ENCODE measurements around the gene PEX7.
A peak's percentile ranks its signal among the peaks of the same experiment; 100 is the strongest.
"Not testable (repeated sequence)": the region's sequence is repeated elsewhere in the genome, so short reads cannot be mapped to it uniquely, and the experiment has no call there.

Gene PEX7

DNA sequence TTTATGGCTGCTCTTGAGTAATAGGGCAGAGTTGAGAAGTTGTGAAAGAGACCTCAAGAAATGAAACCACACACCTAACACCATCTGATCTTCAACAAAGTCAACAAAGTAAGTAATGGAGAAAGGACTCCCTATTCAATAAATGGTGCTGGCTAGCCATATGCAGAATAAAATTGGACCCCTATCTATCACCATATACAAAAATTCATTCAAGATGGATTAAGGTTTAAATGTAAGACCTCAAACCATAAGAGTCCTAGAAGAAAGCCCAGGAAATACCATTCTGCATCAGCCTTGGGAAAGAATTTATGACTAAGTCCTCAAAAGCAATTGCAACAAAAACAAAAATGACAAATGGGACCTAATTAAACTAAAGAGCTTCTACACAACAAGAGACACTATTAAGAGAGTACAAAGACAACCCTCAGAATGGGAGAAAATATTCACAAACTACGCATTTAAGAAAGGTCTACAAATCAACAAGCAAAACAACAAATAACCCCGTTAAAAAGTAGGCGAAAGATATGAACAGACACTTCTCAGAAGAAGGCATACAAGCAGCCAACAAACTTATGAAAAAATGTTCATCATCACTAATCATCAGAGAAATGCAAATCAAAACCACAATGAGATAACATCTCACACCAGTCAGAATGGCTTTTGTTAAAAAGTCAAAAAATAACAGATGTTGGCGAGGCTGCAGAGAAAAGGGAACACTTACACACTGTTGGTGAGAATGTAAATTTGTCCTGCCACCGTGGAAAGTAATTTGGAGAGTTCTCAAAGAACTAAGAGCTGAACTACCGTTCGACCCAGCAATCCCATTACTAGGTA lies 34.1 kb upstream of the PEX7 start:
- in situ Hi-C loops (cut with HindIII; ENCODE audit: low pct_ligation_motif_present, low pct_unique_long_range_greater_than_20kb, low sequenced_read_pairs) = no loop called here
- DNase-seq = no peak

DNA sequence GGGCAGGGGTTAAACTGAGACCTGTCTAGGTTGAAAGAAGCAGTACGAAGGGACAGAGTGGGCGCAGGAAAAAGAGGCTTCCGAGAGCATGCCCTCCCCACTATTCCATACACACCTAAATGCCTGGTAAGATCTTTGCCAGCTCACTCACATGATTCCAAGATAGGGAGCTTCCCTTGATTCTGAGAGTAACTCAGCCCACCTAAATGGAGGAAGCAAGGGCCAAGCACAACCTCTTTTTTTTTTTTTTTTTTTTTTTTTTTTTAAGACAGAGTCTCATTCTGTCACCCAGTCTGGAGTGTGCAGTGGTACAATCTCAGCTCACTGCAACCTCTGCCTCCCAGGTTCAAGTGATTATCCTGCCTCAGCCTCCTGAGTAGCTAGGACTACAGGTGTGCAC lies 33.0 kb upstream of the PEX7 start:
- DNase-seq; in situ Hi-C loops (cut with HindIII; ENCODE audit: low pct_ligation_motif_present, low pct_unique_long_range_greater_than_20kb, low sequenced_read_pairs): not testable (repeated sequence)

- in situ Hi-C loops (cut with HindIII; ENCODE audit: low pct_ligation_motif_present, low pct_unique_long_range_greater_than_20kb, low sequenced_read_pairs) = no loop called here
Measured at GRCh38 chr6:136790411-136791295, 31.7 kb upstream of the PEX7 start.

GRCh38 chr6:136791296-136792094 lies 30.9 kb upstream of the PEX7 start:
- DNase-seq = peak; percentile 41
- in situ Hi-C loops (cut with HindIII; ENCODE audit: low pct_ligation_motif_present, low pct_unique_long_range_greater_than_20kb, low sequenced_read_pairs) = no loop called here

More at GRCh38 chr6:136790411-136791295, 31.7 kb upstream of the PEX7 start:
- no peak for DNase-seq

DNA sequence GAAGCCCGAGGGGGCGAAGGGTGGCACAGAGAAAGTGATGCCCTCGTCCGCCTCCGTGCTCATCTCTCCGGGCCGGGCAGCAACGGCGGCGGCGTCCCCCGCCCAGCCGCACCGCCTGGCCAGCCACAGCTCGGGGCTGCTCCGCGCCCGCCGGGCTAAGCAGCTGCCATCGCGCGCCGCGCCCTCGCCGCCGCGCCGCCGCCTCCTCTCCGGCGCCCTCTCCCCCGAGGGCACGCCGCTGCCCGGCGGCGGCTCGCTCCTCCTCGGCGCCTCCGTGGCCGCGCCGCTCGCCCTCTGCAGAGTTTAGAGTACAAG lies 30.3 kb upstream of the PEX7 start:
- in situ Hi-C loops (cut with HindIII; ENCODE audit: low pct_ligation_motif_present, low pct_unique_long_range_greater_than_20kb, low sequenced_read_pairs) = no loop called here
- no peak for DNase-seq

GRCh38 chr6:136792410-136793262 lies 29.8 kb upstream of the PEX7 start, which contains the start of gene MAP3K5:
TSS of gene MAP3K5 (minus strand) at chr6:136792477. CDS start at chr6:136792157, 320 bp downstream.
- in situ Hi-C loops (cut with HindIII; ENCODE audit: low pct_ligation_motif_present, low pct_unique_long_range_greater_than_20kb, low sequenced_read_pairs) = no loop called here
- peak; percentile 88 for DNase-seq

DNA sequence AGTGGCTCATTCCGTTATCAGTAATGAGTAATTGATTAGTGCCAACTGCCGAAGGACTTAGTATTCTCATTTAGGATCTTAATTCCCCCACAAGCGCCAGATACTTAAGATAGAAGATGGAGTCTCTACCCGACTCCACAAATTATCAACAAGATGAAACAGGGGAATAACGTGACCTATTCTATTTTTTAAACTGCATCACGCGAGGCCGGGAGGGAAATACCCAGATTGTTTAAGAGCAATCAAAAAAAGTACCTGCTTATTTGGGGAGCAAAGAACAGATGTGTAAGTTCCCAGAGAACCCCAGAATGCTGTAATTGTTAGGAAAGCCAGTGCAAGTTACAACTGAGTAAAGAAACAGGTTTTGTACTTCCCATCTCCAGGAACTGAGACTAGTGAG lies 29.0 kb upstream of the PEX7 start:
- in situ Hi-C loops (cut with HindIII; ENCODE audit: low pct_ligation_motif_present, low pct_unique_long_range_greater_than_20kb, low sequenced_read_pairs) = no loop called here
- DNase-seq = no peak

- no peak for DNase-seq
- in situ Hi-C loops (cut with HindIII; ENCODE audit: low pct_ligation_motif_present, low pct_unique_long_range_greater_than_20kb, low sequenced_read_pairs) = no loop called here
Measured at GRCh38 chr6:136795386-136795785, 27.0 kb upstream of the PEX7 start.

DNA sequence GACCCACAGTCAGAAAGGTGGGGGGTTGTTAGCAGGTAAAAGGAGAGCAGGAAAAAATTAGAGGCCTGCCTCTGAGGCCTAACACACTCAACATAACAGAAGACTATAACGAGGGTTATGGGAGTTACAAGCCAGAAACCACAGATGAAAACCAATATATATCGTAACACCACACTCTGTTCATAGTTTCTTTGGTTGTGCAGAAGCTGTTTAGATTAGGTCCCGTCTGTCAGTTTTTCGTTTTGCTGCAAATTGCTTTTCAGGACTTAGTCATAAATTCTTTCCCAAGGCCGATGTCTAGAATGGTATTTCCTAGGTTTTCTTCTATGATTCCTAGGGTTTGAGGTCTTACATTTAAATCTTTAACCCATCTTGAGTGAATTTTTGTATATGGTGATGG lies 26.4 kb upstream of the PEX7 start:
- DNase-seq = no peak
- in situ Hi-C loops (cut with HindIII; ENCODE audit: low pct_ligation_motif_present, low pct_unique_long_range_greater_than_20kb, low sequenced_read_pairs) = no loop called here

DNA sequence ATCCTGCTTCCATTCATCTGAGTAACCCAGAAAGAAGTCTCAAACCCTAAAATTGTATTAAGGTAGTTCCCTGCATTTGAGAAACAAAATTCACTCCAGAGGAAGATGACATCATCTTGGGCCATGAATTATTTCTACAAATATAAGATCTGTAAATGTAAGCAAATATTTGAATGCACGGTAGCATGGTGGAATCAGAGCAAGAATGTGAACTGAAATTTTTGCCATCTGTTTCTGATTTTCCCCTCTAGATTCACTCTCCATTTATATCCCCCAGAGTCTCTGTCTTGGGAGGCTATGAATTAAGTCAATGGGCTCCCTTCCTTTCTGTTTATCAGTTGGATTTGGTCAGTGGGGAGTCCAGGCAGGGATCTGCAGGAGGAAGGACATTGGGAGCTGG lies 24.3 kb upstream of the PEX7 start:
- DNase-seq = no peak
- in situ Hi-C loops (cut with HindIII; ENCODE audit: low pct_ligation_motif_present, low pct_unique_long_range_greater_than_20kb, low sequenced_read_pairs) = no loop called here

GRCh38 chr6:136801581-136801980 lies 20.8 kb upstream of the PEX7 start:
- in situ Hi-C loops (cut with HindIII; ENCODE audit: low pct_ligation_motif_present, low pct_unique_long_range_greater_than_20kb, low sequenced_read_pairs) = no loop called here
- DNase-seq = no peak

DNA sequence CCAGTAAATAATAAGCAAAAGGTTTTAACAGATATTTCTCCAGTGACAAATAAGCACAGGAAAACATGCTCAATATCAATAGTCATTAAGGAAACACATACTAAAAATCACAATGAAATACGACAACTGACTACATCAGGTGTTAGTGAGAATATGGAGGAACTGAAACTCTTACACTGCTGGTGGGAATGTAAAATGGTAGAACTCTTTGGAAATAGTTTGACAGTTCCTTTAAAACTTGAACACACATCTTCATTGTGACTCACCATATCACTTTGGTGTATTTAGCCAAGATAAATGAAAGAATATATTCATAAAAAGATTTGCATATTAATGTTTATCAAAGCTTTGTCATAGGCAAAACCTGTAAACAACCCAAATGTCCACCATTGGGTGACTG lies 18.8 kb upstream of the PEX7 start:
- in situ Hi-C loops (cut with HindIII; ENCODE audit: low pct_ligation_motif_present, low pct_unique_long_range_greater_than_20kb, low sequenced_read_pairs) = no loop called here
- no peak for DNase-seq

GRCh38 chr6:136809091-136809860 lies 13.1 kb upstream of the PEX7 start:
- in situ Hi-C loops (cut with HindIII; ENCODE audit: low pct_ligation_motif_present, low pct_unique_long_range_greater_than_20kb, low sequenced_read_pairs) = no loop called here
- no peak for DNase-seq

DNA sequence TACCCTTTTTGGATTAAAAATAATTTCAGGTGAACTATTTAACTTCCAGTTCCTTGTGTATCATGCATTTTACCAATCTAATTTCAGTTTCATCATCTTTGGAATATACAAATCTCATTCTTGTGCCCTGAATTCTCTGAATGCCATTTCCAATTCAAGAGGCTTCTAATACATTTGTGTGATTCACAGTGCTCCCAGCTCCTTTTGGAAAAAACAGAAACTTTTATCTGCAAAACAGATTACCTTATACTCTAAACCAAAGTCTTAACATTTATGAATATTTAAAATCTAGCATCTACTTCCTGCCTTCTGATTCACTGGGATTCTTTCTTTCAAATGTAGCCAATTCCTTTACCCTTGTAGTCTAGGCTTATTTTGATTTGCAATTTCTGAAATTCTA lies 11.1 kb upstream of the PEX7 start:
- in situ Hi-C loops (cut with HindIII; ENCODE audit: low pct_ligation_motif_present, low pct_unique_long_range_greater_than_20kb, low sequenced_read_pairs) = no loop called here
- DNase-seq = no peak

- no peak for DNase-seq
Measured at GRCh38 chr6:136812174-136812573, 10.2 kb upstream of the PEX7 start.

DNA sequence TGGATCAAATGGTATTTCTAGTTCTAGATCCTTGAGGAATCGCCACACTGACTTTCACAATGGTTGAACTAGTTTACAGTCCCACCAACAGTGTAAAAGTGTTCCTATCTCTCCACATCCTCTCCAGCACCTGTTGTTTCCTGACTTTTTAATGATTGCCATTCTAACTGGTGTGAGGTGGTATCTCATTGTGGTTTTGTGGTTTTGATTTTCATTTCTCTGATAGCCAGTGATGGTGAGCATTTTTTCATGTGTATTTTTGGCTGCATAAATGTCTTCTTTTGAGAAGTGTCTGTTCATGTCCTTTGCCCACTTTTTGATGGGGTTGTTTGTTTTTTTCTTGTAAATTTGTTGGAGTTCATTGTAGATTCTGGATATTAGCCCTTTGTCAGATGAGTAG lies 6.8 kb upstream of the PEX7 start:
- in situ Hi-C loops (cut with HindIII; ENCODE audit: low pct_ligation_motif_present, low pct_unique_long_range_greater_than_20kb, low sequenced_read_pairs); DNase-seq: not testable (repeated sequence)

More at GRCh38 chr6:136812174-136812573, 10.2 kb upstream of the PEX7 start:
- in situ Hi-C loops (cut with HindIII; ENCODE audit: low pct_ligation_motif_present, low pct_unique_long_range_greater_than_20kb, low sequenced_read_pairs) = no loop called here

DNA sequence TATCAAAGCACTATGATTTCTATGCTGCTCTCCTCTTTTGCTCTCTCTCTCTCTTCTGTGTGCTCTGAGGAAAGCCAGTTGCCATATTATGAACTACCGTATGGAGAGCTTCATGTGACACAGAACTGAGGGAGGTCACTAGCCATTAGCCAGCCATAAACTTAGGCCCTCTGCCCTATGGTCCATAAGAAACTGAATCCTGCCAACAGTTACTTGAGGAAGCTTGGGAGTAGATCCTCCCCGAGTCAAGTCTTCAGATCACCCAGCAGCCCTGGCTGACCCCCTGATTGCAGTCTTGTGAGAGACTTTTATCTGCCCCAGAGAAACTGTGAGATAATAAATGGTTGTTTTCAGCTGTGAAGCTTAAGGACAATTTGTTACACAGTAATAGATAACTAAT lies 5.7 kb upstream of the PEX7 start:
- in situ Hi-C loops (cut with HindIII; ENCODE audit: low pct_ligation_motif_present, low pct_unique_long_range_greater_than_20kb, low sequenced_read_pairs) = no loop called here
- DNase-seq = no peak

All from ACHN (cell line).